Activated CD8-positive, alpha-beta memory T cell treated with anti-CD3 and anti-CD28 coated beads for 36 hours (primary cell): ENCODE data around the gene TRAPPC3L. TPM values are rescaled to one million over a fixed set of nuclear protein-coding genes. Genes with fewer than 3 reads are reported as not detected.
"Not testable (repeated sequence)": the region's sequence is repeated elsewhere in the genome, so short reads cannot be mapped to it uniquely, and the experiment has no call there.

Source experiments
- CTCF ChIA-PET: fragments of 350-600 bp; sonication (Branson Sonifier 250); formaldehyde crosslinking; loops from one replicate; lab custom pipeline; 2021; ENCODE audit warnings: antibody characterized with exemption; lab: Charles Lee
- POLR2A ChIA-PET: fragments of 350-600 bp; sonication (Branson Sonifier 250); formaldehyde crosslinking; loops from one replicate; lab custom pipeline; 2021; ENCODE audit warnings: antibody characterized with exemption; lab: Charles Lee
- total RNA-seq, 2 experiments: library from RNA; stranded (reverse); gene quantifications; one replicate each; pipeline ENCODE4 v1.2.3, GENCODE V29; 2021

The TRAPPC3L gene
- total RNA-seq, 2 experiments from 2014 or later = not detected

DNA sequence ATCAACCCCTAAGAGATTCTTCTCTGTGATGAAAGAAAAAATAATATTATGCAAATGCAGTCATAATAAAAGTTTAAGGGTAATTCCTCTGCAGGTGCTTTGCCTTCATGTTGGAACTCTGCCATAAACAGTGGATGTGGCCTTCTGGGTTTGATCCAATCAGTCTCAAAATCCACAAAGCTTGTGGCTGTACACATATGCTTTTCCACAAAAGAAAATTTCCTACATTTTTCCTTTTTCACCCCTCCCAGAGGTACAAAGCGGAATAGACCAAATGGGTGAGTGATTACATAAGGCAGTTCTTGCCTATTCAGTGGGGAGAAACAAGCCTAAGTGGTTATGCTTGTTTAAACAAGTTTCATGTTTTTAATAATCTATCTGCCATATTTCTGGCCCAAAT lies 17.4 kb downstream of the TRAPPC3L start:
- ChIA-PET POLR2A (no interaction called here), CTCF (no interaction called here)

GRCh38 chr6:116524236-116524635 lies 21.2 kb downstream of the TRAPPC3L start:
- ChIA-PET CTCF (no interaction called here), POLR2A (no interaction called here)

DNA sequence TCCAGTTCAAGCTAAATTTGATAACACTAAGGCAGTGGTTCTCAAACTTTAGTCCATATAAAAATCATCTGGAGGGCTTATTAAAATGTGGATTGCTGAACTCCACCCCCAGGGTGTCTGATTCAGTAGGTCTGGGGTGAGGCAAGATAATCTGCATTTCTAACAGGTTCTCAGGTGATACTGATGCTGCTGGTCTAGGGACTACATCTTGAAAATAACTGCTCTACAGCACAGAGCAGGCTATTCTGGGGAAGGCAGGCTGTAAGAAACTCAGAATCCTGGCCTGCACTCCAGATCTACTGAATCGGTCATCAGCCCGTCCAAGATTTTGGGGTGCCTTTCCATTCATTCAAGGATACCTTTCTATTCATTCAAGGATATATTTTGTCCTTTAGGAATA lies 22.6 kb downstream of the TRAPPC3L start:
- CTCF ChIA-PET = no interaction called here

GRCh38 chr6:116518621-116519368 lies 26.7 kb downstream of the TRAPPC3L start:
- POLR2A ChIA-PET = no interaction called here
- CTCF ChIA-PET = no interaction called here

More for the DNA sequence above, 22.6 kb downstream of the TRAPPC3L start:
- POLR2A ChIA-PET = no interaction called here

GRCh38 chr6:116515141-116515540 lies 30.3 kb downstream of the TRAPPC3L start:
- ChIA-PET POLR2A (no interaction called here), CTCF (no interaction called here)

DNA sequence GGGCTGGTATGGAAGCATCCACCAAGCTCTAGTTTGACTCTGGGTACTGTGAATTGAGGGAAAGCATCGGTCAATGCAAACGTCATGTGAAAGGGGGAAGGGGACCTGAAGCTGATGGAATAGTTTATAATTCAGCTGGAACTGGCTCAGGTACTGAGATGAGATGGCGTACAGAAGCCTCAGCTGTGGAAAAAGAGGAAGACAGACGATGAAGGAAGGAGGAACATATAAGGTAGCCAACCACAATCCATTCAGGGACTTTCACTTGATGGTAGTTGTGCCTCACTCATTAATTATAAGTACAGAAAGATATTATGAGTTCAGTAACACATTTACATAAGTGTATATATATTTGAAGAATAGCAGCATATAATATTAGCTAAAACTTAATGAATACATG lies 31.4 kb downstream of the TRAPPC3L start:
- ChIA-PET POLR2A (no interaction called here), CTCF (no interaction called here)

GRCh38 chr6:116513224-116513875 lies 32.1 kb downstream of the TRAPPC3L start:
- CTCF ChIA-PET = no interaction called here
- POLR2A ChIA-PET = no interaction called here

- POLR2A ChIA-PET = no interaction called here
- CTCF ChIA-PET = no interaction called here
Measured at GRCh38 chr6:116512734-116513133, 32.8 kb downstream of the TRAPPC3L start.

DNA sequence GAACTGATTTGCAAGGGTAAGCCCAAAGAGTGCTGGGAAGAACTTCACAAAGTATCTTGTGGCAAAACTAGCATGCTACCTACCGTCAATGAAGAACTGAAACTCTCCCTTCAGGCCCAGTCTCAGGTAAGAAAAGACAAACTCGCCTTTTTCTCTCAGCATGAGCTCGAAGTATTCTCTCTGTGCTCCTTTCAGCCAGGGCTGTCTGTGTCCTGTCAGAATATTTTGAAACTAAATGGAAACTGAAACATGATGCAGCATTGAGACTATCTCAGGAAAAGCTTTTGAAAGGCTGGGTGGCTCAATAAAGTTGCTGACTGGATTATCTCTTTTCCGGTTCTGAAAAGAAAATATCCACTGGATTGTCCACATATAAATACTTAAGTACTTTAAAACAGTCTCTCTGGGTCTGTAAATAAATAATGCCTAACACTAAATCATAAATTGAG lies 33.3 kb downstream of the TRAPPC3L start:
- ChIA-PET CTCF (no interaction called here), POLR2A (no interaction called here)

DNA sequence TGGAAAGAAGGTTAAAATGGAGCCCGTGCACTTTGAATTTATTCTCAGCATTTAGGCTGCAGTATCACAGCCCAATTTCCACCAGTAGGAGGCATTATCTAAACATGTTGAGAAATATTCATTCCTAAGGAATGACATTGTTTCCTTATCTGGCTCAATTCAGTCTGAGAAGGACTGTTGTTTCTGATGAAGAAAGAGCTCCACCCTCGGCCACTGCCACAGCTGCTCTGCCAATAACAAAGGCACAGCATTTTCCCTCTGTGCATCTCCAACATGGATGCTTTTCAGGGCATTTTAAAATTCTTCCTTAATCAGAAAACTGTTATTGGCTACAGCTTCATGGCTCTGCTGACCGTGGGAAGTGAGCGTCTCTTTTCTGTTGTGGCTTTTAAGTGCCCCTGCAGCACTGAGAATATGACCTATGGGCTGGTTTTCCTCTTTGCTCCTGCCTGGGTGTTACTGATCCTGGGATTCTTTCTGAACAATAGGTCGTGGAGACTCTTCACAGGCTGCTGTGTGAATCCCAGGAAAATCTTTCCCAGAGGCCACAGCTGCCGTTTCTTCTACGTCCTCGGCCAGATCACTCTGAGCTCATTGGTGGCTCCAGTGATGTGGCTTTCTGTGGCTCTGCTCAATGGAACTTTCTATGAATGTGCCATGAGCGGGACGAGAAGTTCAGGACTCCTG lies 33.9 kb downstream of the TRAPPC3L start, which contains the start of gene CALHM5:
TSS of gene CALHM5 (plus strand) at position 216 of the 687 bp plus-strand sequence. CDS start at position 274, 58 bp downstream.
- ChIA-PET POLR2A (no interaction called here), CTCF (no interaction called here)

DNA sequence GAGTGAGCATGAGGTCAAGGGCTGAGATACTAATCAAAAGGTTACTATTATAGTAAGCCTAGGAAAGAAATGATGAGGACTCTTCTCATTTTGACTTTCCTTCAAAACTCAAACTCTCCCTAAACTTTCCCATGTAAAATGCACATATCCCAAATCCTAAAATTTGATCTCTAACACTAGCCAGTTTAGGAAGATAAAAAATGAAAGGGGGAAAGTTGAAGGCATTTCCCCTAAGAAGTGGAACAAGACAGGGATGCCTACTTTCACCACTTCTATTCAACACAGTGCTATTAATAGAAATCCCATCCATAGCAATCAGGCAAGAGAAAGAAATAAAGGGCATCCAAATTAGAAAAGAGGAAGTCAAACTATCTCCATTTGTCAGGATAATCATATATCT lies 37.0 kb downstream of the TRAPPC3L start:
- ChIA-PET POLR2A (no interaction called here), CTCF (no interaction called here)

DNA sequence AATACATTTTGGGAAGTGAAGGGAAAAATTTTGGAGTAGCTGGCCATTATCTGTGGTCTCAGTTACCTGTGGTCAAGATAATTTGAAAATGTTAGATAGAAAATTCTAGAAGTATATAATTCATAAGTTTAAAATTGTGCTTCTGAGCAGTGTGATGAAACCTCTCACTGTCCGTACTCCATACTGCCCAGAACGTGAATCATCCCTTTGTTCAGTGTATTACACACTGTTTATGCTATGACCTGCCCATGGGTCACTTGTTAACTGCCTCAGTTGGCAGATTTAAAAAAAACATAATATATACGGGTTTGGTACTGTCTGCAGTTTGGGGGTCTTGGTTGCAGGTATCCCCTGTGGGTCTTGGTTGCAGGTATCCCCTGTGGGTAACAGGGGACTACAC lies 38.2 kb downstream of the TRAPPC3L start:
- ChIA-PET CTCF (no interaction called here), POLR2A (no interaction called here)

GRCh38 chr6:116500969-116501433 lies 44.5 kb downstream of the TRAPPC3L start:
- CTCF ChIA-PET = no interaction called here
- POLR2A ChIA-PET = no interaction called here

DNA sequence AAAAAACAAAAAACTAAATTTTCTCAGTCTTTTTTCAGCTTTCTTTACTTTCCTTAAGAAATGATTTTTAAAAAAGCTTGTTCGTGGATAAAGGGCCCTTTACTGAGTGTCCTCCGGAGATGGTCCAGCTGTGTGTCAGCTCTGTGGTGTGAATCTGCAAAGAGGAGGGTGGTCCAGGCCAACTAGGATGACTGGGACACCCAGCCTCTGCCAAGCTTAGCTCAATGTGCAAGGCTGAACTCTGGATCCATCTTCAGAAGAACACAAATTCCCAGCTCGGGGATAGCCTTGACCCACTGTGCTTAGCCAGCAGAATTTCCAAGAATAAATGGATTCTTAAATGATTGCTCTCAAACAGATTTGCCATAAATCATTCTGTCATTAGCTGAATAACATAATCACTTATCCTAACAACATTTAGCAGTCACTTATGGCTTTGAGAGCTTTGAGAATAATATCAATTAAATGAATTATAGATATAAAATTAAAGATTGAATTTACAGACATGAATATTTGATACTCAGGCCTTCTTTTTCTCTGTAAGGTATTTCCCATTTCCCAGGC lies 48.3 kb downstream of the TRAPPC3L start:
- CTCF ChIA-PET = no interaction called here
- POLR2A ChIA-PET = no interaction called here

GRCh38 chr6:116495161-116495560 lies 50.3 kb downstream of the TRAPPC3L start:
- CTCF ChIA-PET, POLR2A ChIA-PET: not testable (repeated sequence)

DNA sequence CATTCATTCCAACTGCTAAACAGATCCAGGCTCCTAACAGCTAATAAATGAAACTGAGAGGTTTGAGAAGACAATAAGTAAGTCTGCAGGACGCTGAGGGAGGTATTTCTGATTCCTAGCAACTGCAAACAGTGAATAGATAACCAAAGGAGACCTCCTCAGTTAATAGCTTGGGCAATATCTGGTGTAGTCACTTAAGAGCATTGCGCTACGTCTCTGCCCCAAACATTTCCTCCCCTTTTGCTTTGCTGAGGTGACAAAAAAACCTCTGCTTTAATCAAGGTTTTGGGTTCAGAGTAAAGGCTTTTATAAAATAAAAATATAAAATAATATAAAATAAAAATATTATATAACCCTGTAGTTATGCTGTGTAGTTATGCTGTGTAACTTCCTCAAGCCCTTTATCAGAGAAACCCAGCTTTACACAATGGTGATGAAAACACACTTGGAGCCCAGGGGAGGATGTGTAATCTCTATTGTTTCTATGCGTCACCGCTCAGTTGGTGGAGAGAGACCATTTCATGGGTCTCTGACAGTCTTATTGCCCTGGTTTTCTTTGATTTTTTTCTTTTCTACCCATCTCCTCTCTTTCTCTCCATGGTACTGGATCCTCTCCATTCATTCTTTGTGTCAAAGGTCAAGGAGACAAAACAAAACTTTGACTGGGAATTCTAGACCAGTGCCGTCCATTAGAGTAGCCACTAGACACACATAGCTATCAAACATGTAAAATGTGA lies 53.0 kb downstream of the TRAPPC3L start:
- POLR2A ChIA-PET = no interaction called here
- CTCF ChIA-PET = no interaction called here

GRCh38 chr6:116491610-116492330 lies 53.7 kb downstream of the TRAPPC3L start:
- POLR2A ChIA-PET = no interaction called here
- CTCF ChIA-PET = no interaction called here

DNA sequence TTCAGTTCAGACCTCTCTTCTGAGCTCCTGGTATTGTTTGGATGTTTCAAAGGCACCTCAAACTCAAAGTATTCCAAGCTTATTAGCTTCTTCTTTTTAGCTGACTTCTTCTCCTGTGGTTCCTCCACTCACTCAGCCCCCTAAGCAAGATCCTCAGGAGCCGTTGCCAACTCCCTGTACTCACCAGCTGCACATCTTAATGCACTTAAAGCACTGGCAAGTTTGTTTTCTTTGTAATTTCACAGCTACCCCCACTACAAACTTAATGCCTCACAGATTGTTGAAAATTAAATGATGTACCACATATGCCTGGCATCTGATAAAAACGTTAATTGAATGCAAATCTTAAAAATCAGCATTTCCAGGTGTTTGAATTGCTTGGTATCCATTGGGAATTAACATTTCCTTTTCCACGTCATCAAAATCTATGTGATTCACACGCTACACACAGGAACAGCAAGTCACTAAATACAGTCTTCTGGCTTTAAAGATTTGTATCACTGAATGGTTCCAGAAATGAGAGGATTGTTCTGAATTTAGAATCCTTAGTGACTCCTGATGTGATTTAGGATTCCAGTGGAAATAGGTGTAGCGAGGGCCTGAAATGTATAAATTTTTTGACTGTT lies 59.8 kb downstream of the TRAPPC3L start:
- ChIA-PET POLR2A (no interaction called here), CTCF (no interaction called here)
